GM23338 (cell line): ENCODE results near the gene RTN4RL2. TPM values are rescaled to one million over a fixed set of nuclear protein-coding genes. Genes with fewer than 3 reads are reported as not detected.

Experiments used
- ATAC-seq: fragments of 200-7000 bp; cut with Tn5 transposase; 3 replicates; pipeline ENCODE4 v1.9.1; 2020
- DNase-seq: peaks from one replicate; pipeline ENCODE4 v3.0.0-alpha.2; 2015; ENCODE audit warnings: low spot score
- H2AFZ ChIP-seq: fragments of 200-600 bp; sonication (generic); 2 replicates; pipeline ENCODE4 v1.8.0; 2016; ENCODE audit warnings: antibody characterized with exemption, mild to moderate bottlenecking, moderate library complexity
- H3F3A ChIP-seq: fragments of 200-600 bp; sonication (generic); replicated peaks from 2 replicates; pipeline ENCODE4 v1.8.0; 2017; ENCODE audit warnings: antibody characterized with exemption, mixed run types, low read depth
- H3K27ac ChIP-seq: fragments of 200-600 bp; sonication (generic); 2 replicates; pipeline ENCODE4 v1.6.1; 2016; ENCODE audit warnings: low read depth
- H3K27me3 ChIP-seq: fragments of 200-600 bp; sonication (generic); 2 replicates; pipeline ENCODE4 v1.8.0; 2016; ENCODE audit warnings: mild to moderate bottlenecking, mixed run types, moderate library complexity; ENCODE audit not compliant: insufficient read depth
- H3K36me3 ChIP-seq: fragments of 200-600 bp; sonication (generic); 2 replicates; pipeline ENCODE4 v1.8.0; 2016; ENCODE audit warnings: mild to moderate bottlenecking; ENCODE audit not compliant: insufficient read depth
- H3K4me1 ChIP-seq: fragments of 200-600 bp; sonication (generic); 2 replicates; pipeline ENCODE4 v1.8.0; 2016; ENCODE audit warnings: mild to moderate bottlenecking, moderate library complexity; ENCODE audit not compliant: insufficient read depth
- H3K4me2 ChIP-seq: fragments of 200-600 bp; sonication (generic); 2 replicates; pipeline ENCODE4 v1.7.1; 2017; ENCODE audit warnings: mixed run types
- H3K4me3 ChIP-seq: fragments of 200-600 bp; sonication (generic); 2 replicates; pipeline ENCODE4 v1.6.1; 2016; ENCODE audit warnings: mixed run types
- H3K79me2 ChIP-seq: fragments of 200-600 bp; sonication (generic); replicated peaks from 2 replicates; pipeline ENCODE4 v1.8.0; 2017; ENCODE audit warnings: mild to moderate bottlenecking; ENCODE audit not compliant: insufficient read depth
- H3K9me2 ChIP-seq: fragments of 200-600 bp; sonication (generic); 2 replicates; pipeline ENCODE4 v1.8.0; 2017; ENCODE audit not compliant: insufficient read depth
- H4K20me1 ChIP-seq: fragments of 200-600 bp; sonication (generic); replicated peaks from 2 replicates; pipeline ENCODE4 v1.8.0; 2017; ENCODE audit warnings: mild to moderate bottlenecking; ENCODE audit not compliant: insufficient read depth
- H3K27ac Mint-ChIP-seq: 2 replicates; pipeline ENCODE4 v1.8.0; 2020; ENCODE audit warnings: inconsistent platforms, mild to moderate bottlenecking, moderate library complexity, mixed read lengths
- H3K27me3 Mint-ChIP-seq: 3 replicates; pipeline ENCODE4 v1.8.0; 2022; ENCODE audit warnings: low read depth, mild to moderate bottlenecking, moderate library complexity, mixed read lengths, inconsistent platforms; ENCODE audit not compliant: insufficient read depth, poor library complexity
- H3K36me3 Mint-ChIP-seq: 3 replicates; pipeline ENCODE4 v1.8.0; 2021; ENCODE audit warnings: low read depth, mild to moderate bottlenecking, inconsistent platforms, moderate library complexity, mixed read lengths
- H3K4me1 Mint-ChIP-seq: 3 replicates; pipeline ENCODE4 v1.8.0; 2020; ENCODE audit warnings: mild to moderate bottlenecking, inconsistent platforms, mixed read lengths
- H3K4me3 Mint-ChIP-seq: 3 replicates; pipeline ENCODE4 v1.8.0; 2021; ENCODE audit warnings: moderate library complexity, mild to moderate bottlenecking, inconsistent platforms, mixed read lengths
- H3K9me3 Mint-ChIP-seq: 3 replicates; pipeline ENCODE4 v1.8.0; 2020; ENCODE audit warnings: moderate library complexity, mild to moderate bottlenecking, inconsistent platforms, mixed read lengths
- ZNF331 ChIP-seq: fragments of 250-450 bp; sonication (Bioruptor Pico); IDR thresholded peaks from 2 replicates; pipeline ENCODE4 v1.5.0; 2020; ENCODE audit warnings: low read depth, mild to moderate bottlenecking, moderate library complexity
- polyA plus RNA-seq: library from polyadenylated mRNA; unstranded; fragments of >200 nt; fragmentation: Nextera tagmentation; extraction: Ambion mirVana; gene quantifications from 2 replicates; pipeline ENCODE4 v1.2.1, GENCODE V29; 2016
- total RNA-seq: library from RNA; depleted of rRNA; stranded (reverse); fragments of >200 nt; shearing (Covaris generic); gene quantifications from 2 replicates; pipeline ENCODE4 v1.2.3, GENCODE V29; 2014
- TF ChIP-seq, protein P1 (sequence below), 2 experiments: fragments of 200-600 bp in 1 of 2; sonication (generic) in 1 of 2; conservative IDR thresholded peaks; 2 replicates each; pipeline versions ENCODE4 v1.5.1 to v1.6.1; 2016 to 2017; ENCODE audit warnings: antibody characterized with exemption in 2 of 2, low read depth in 2 of 2, mild to moderate bottlenecking in 2 of 2, moderate library complexity in 1 of 2
- TF ChIP-seq, protein P2 (sequence below): fragments of 250-450 bp; sonication (Bioruptor Pico); IDR thresholded peaks from 2 replicates; pipeline ENCODE4 v1.5.0; 2020; ENCODE audit warnings: mild to moderate bottlenecking, moderate library complexity

Gene RTN4RL2
- total and polyA plus RNA-seq, 2 experiments from 2014 or later: 13.9 to 15.9 TPM

DNA sequence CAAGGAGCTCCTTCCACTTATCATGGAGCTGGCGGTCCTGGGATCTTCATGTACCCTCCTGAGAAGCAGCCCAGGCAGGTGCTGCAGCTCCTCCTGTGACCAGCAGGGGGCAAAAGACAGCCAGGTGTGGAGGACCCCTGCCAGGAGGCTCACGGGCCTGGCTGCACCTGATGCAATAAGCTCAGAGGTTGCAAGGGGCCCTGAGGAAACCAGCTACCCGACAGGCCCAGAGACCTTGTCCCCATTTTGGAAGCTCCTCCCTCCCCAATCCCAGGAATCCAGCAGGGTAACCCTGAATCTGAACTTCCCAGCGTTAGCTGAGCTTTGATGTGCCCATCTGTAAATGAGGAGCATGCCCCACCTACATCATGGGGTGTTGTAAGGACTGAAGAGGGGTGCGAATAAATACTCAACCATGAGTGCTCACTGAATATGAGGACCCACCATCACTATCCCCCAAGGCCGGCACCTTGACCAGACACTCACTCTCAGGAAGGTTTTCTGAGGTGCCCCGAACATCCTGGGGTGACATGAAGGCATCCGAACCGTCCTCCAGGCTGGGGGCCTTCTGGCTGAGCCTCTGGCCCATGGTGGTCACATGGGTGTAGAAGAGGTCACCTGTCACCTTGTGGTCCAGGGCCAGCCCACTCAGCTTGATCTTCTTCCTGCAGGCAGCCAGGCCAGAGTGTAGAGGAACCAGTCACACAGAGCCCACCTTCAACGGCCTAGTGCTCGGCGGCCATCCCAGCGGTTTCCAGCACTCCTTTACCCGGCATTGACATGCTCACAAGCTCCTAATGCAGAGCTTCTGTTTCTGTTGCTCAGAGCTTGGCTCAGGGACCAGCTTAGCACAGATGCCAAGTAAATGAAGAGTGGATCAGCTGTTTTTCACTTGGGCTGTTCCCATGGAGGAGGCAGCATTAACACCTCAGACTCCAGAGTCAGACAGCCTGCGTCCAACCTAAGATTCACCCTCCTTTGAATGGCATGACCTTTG is 33.5 kb downstream of the RTN4RL2 start:
- peak; percentile 97 for DNase-seq
- Mint-ChIP-seq H3K4me3 (no peak overlapping the region), H3K27ac (peak overlapping the region; percentile 100)

More for the DNA sequence above, 33.5 kb downstream of the RTN4RL2 start:
- ATAC-seq: peak; percentile 83
- TF ChIP-seq ZNF331 (CRISPR knock-in tag): no peak
- TF ChIP-seq, protein P1, sequence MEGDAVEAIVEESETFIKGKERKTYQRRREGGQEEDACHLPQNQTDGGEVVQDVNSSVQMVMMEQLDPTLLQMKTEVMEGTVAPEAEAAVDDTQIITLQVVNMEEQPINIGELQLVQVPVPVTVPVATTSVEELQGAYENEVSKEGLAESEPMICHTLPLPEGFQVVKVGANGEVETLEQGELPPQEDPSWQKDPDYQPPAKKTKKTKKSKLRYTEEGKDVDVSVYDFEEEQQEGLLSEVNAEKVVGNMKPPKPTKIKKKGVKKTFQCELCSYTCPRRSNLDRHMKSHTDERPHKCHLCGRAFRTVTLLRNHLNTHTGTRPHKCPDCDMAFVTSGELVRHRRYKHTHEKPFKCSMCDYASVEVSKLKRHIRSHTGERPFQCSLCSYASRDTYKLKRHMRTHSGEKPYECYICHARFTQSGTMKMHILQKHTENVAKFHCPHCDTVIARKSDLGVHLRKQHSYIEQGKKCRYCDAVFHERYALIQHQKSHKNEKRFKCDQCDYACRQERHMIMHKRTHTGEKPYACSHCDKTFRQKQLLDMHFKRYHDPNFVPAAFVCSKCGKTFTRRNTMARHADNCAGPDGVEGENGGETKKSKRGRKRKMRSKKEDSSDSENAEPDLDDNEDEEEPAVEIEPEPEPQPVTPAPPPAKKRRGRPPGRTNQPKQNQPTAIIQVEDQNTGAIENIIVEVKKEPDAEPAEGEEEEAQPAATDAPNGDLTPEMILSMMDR (conservative IDR thresholded peaks at IDR 0.05; ENCODE audit: low read depth in 2 of 2): peak; percentile 87 to 92
- TF ChIP-seq, protein P2, sequence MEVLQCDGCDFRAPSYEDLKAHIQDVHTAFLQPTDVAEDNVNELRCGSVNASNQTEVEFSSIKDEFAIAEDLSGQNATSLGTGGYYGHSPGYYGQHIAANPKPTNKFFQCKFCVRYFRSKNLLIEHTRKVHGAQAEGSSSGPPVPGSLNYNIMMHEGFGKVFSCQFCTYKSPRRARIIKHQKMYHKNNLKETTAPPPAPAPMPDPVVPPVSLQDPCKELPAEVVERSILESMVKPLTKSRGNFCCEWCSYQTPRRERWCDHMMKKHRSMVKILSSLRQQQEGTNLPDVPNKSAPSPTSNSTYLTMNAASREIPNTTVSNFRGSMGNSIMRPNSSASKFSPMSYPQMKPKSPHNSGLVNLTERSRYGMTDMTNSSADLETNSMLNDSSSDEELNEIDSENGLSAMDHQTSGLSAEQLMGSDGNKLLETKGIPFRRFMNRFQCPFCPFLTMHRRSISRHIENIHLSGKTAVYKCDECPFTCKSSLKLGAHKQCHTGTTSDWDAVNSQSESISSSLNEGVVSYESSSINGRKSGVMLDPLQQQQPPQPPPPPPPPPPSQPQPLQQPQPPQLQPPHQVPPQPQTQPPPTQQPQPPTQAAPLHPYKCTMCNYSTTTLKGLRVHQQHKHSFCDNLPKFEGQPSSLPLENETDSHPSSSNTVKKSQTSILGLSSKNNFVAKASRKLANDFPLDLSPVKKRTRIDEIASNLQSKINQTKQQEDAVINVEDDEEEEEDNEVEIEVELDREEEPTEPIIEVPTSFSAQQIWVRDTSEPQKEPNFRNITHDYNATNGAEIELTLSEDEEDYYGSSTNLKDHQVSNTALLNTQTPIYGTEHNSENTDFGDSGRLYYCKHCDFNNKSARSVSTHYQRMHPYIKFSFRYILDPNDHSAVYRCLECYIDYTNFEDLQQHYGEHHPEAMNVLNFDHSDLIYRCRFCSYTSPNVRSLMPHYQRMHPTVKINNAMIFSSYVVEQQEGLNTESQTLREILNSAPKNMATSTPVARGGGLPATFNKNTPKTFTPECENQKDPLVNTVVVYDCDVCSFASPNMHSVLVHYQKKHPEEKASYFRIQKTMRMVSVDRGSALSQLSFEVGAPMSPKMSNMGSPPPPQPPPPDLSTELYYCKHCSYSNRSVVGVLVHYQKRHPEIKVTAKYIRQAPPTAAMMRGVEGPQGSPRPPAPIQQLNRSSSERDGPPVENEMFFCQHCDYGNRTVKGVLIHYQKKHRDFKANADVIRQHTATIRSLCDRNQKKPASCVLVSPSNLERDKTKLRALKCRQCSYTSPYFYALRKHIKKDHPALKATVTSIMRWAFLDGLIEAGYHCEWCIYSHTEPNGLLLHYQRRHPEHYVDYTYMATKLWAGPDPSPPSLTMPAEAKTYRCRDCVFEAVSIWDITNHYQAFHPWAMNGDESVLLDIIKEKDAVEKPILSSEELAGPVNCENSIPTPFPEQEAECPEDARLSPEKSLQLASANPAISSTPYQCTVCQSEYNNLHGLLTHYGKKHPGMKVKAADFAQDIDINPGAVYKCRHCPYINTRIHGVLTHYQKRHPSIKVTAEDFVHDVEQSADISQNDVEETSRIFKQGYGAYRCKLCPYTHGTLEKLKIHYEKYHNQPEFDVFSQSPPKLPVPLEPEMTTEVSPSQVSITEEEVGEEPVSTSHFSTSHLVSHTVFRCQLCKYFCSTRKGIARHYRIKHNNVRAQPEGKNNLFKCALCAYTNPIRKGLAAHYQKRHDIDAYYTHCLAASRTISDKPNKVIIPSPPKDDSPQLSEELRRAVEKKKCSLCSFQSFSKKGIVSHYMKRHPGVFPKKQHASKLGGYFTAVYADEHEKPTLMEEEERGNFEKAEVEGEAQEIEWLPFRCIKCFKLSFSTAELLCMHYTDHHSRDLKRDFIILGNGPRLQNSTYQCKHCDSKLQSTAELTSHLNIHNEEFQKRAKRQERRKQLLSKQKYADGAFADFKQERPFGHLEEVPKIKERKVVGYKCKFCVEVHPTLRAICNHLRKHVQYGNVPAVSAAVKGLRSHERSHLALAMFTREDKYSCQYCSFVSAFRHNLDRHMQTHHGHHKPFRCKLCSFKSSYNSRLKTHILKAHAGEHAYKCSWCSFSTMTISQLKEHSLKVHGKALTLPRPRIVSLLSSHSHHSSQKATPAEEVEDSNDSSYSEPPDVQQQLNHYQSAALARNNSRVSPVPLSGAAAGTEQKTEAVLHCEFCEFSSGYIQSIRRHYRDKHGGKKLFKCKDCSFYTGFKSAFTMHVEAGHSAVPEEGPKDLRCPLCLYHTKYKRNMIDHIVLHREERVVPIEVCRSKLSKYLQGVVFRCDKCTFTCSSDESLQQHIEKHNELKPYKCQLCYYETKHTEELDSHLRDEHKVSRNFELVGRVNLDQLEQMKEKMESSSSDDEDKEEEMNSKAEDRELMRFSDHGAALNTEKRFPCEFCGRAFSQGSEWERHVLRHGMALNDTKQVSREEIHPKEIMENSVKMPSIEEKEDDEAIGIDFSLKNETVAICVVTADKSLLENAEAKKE (CRISPR knock-in tag): peak; percentile 69; the same call in 1 of the 2 replicates
- no peaks in the 10 kb centered on the region; the same call in 1 of the 2 replicates for H4K20me1 ChIP-seq
- Mint-ChIP-seq H3K36me3 (peaks cover 81% of the 10 kb centered on the region), H3K4me1 (peaks cover 48% of the 10 kb centered on the region), H3K27me3 (peaks cover 9% of the 10 kb centered on the region), H3K9me3 (no peaks in the 10 kb centered on the region)
- H3K27me3 ChIP-seq: no peaks in the 10 kb centered on the region
- H3F3A ChIP-seq: peaks cover 11% of the 10 kb centered on the region; the same call in 1 of the 2 replicates
- no peak overlapping the region for H3K4me2 ChIP-seq
- H3K36me3 ChIP-seq: peaks cover 10% of the 10 kb centered on the region; the same call in 1 of the 2 replicates
- H3K4me1 ChIP-seq: no peaks in the 10 kb centered on the region; the same call in 1 of the 2 replicates
- no peaks in the 10 kb centered on the region for H3K9me2 ChIP-seq
- peak overlapping the region; percentile 94 for H3K27ac ChIP-seq
- no peak overlapping the region for H2AFZ ChIP-seq
- no peaks in the 10 kb centered on the region; the same call in 1 of the 2 replicates for H3K79me2 ChIP-seq
- no peak overlapping the region for H3K4me3 ChIP-seq
